Mucosa of rectum (tissue), 2 donors: ENCODE results near the gene ISG20L2.

Source experiments
- H3K27ac ChIP-seq, 2 donors: one replicate each; pipeline ENCODE4 v1.7.0; 2013; ENCODE audit warnings: inconsistent platforms in 2 of 2, low read depth in 2 of 2, low read length in 2 of 2
- H3K27me3 ChIP-seq, 2 donors: one replicate each; pipeline ENCODE4 v1.7.0; 2013; ENCODE audit warnings: low read length in 2 of 2; ENCODE audit not compliant: control insufficient read depth in 2 of 2, insufficient read depth in 2 of 2
- H3K36me3 ChIP-seq, 2 donors: one replicate each; pipeline ENCODE4 v1.7.0; 2013; ENCODE audit warnings: low read length in 2 of 2; ENCODE audit not compliant: control insufficient read depth in 2 of 2, insufficient read depth in 2 of 2
- H3K4me1 ChIP-seq, 2 donors: one replicate each; pipeline ENCODE4 v1.7.0; 2013; ENCODE audit warnings: low read length in 2 of 2, mild to moderate bottlenecking in 1 of 2; ENCODE audit not compliant: control insufficient read depth in 2 of 2, insufficient read depth in 2 of 2
- H3K4me3 ChIP-seq, 2 donors: one replicate each; pipeline ENCODE4 v1.7.0; 2013; ENCODE audit warnings: low read length in 2 of 2
- H3K9ac ChIP-seq, 2 donors: one replicate each; pipeline ENCODE4 v1.7.0; 2013; ENCODE audit warnings: low read length in 2 of 2, low read depth in 1 of 2, mild to moderate bottlenecking in 1 of 2
- H3K9me3 ChIP-seq, 2 donors: one replicate each; pipeline ENCODE4 v1.7.0; 2013; ENCODE audit warnings: low read length in 2 of 2; ENCODE audit not compliant: control insufficient read depth in 2 of 2
- donor health status: healthy.
- donor health status: Normal muscosa, but diverticular disease.

Gene ISG20L2

GRCh38 chr1:156747742-156748669, 19.4 kb upstream of the ISG20L2 start:
- Histone ChIP-seq H3K4me3 (peak overlapping the region; percentile 79 to 95), H3K27ac (peak overlapping the region; percentile 84 to 96), H3K9me3 (no peaks in the 10 kb centered on the region), H3K27me3 (no peaks in the 10 kb centered on the region), H3K36me3 (peaks cover 10 to 26% of the 10 kb centered on the region in 2 donors), H3K9ac (peak overlapping the region; percentile 90 to 97), H3K4me1 (peaks cover 53% of the 10 kb centered on the region in 2 donors)

- Histone ChIP-seq H3K4me3 (peak overlapping the region; percentile 79 to 95), H3K27ac (peak overlapping the region; percentile 84 to 96), H3K27me3 (no peaks in the 10 kb centered on the region), H3K9ac (peak overlapping the region; percentile 90 to 97), H3K9me3 (no peaks in the 10 kb centered on the region), H3K36me3 (peaks cover 14 to 32% of the 10 kb centered on the region in 2 donors), H3K4me1 (peaks cover 45 to 50% of the 10 kb centered on the region in 2 donors)
These were observed 18.4 kb upstream of the ISG20L2 start for GRCh38 chr1:156746728-156747631.

- H3K9ac ChIP-seq, result no peak overlapping the region
- no peaks in the 10 kb centered on the region for H3K27me3 ChIP-seq
- peaks cover 14 to 32% of the 10 kb centered on the region in 2 donors for H3K36me3 ChIP-seq
- H3K27ac ChIP-seq, result peak overlapping the region; percentile 84 to 96
- H3K4me1 ChIP-seq, result peaks cover 49 to 52% of the 10 kb centered on the region in 2 donors
- no peaks in the 10 kb centered on the region for H3K9me3 ChIP-seq
- peak overlapping the region in 1 of 2 donors; percentile 35 for H3K4me3 ChIP-seq
These were observed 17.8 kb upstream of the ISG20L2 start for GRCh38 chr1:156746406-156746727.

- Histone ChIP-seq H3K4me3 (peak overlapping the region; percentile 6 to 35), H3K4me1 (peaks cover 51 to 54% of the 10 kb centered on the region in 2 donors), H3K27me3 (no peaks in the 10 kb centered on the region), H3K9me3 (no peaks in the 10 kb centered on the region), H3K27ac (peak overlapping the region; percentile 84 to 96), H3K9ac (no peak overlapping the region), H3K36me3 (peaks cover 14 to 32% of the 10 kb centered on the region in 2 donors)
These were observed 17.3 kb upstream of the ISG20L2 start for GRCh38 chr1:156745881-156746280.

GRCh38 chr1:156744786-156745419, 16.3 kb upstream of the ISG20L2 start:
- Histone ChIP-seq H3K4me1 (peaks cover 50 to 55% of the 10 kb centered on the region in 2 donors), H3K4me3 (no peak overlapping the region), H3K36me3 (peaks cover 14 to 32% of the 10 kb centered on the region in 2 donors), H3K27ac (peak overlapping the region in 1 of 2 donors; percentile 96), H3K27me3 (no peaks in the 10 kb centered on the region), H3K9ac (no peak overlapping the region), H3K9me3 (no peaks in the 10 kb centered on the region)

GRCh38 chr1:156744344-156744743, 15.8 kb upstream of the ISG20L2 start:
- Histone ChIP-seq H3K9me3 (no peaks in the 10 kb centered on the region), H3K27ac (no peak overlapping the region), H3K36me3 (peaks cover 14 to 28% of the 10 kb centered on the region in 2 donors), H3K27me3 (no peaks in the 10 kb centered on the region), H3K9ac (no peak overlapping the region), H3K4me3 (no peak overlapping the region), H3K4me1 (peaks cover 45 to 49% of the 10 kb centered on the region in 2 donors)

GRCh38 chr1:156743367-156744302, 15.1 kb upstream of the ISG20L2 start:
- Histone ChIP-seq H3K27me3 (no peaks in the 10 kb centered on the region), H3K9me3 (no peaks in the 10 kb centered on the region), H3K9ac (no peak overlapping the region), H3K27ac (no peak overlapping the region), H3K36me3 (peaks cover 14 to 28% of the 10 kb centered on the region in 2 donors), H3K4me3 (no peak overlapping the region), H3K4me1 (peaks cover 38 to 42% of the 10 kb centered on the region in 2 donors)

GRCh38 chr1:156742801-156743200, 14.2 kb upstream of the ISG20L2 start:
- no peak overlapping the region for H3K27ac ChIP-seq
- no peak overlapping the region for H3K9ac ChIP-seq
- peaks cover 29 to 34% of the 10 kb centered on the region in 2 donors for H3K4me1 ChIP-seq

GRCh38 chr1:156742017-156742416, 13.5 kb upstream of the ISG20L2 start:
- Histone ChIP-seq H3K9me3 (no peaks in the 10 kb centered on the region), H3K9ac (no peak overlapping the region), H3K27ac (peak overlapping the region in 1 of 2 donors; percentile 92), H3K4me1 (peaks cover 23 to 27% of the 10 kb centered on the region in 2 donors), H3K4me3 (no peak overlapping the region), H3K27me3 (no peaks in the 10 kb centered on the region), H3K36me3 (peaks cover 16 to 36% of the 10 kb centered on the region in 2 donors)

More at GRCh38 chr1:156742801-156743200, 14.2 kb upstream of the ISG20L2 start:
- no peak overlapping the region for H3K4me3 ChIP-seq
- no peaks in the 10 kb centered on the region for H3K9me3 ChIP-seq
- H3K36me3 ChIP-seq, result peaks cover 14 to 30% of the 10 kb centered on the region in 2 donors
- no peaks in the 10 kb centered on the region for H3K27me3 ChIP-seq
